NCI-H748 treated with DMSO at 0.1 percent for 48 hours (cell line): ENCODE data around the gene BRSK2.
"Not testable (repeated sequence)": the region's sequence is repeated elsewhere in the genome, so short reads cannot be mapped to it uniquely, and the experiment has no call there.

Experiments used
- DNase-seq: peaks from one replicate; lab custom pipeline; 2025; lab: John Stamatoyannopoulos, UW

The BRSK2 gene

GRCh38 chr11:1409852-1410125 lies 20.1 kb downstream of the BRSK2 start:
- not testable (repeated sequence) for DNase-seq

- DNase-seq, result no peak
Measured at GRCh38 chr11:1410366-1411291, 20.9 kb downstream of the BRSK2 start.

GRCh38 chr11:1411301-1411700 lies 21.6 kb downstream of the BRSK2 start:
- DNase-seq, result no peak

GRCh38 chr11:1411739-1412138 lies 22.0 kb downstream of the BRSK2 start:
- not testable (repeated sequence) for DNase-seq

- DNase-seq, result no peak
Measured at GRCh38 chr11:1412377-1413095, 22.8 kb downstream of the BRSK2 start.

GRCh38 chr11:1414650-1415049 lies 24.9 kb downstream of the BRSK2 start:
- no peak for DNase-seq

GRCh38 chr11:1415631-1416030 lies 25.9 kb downstream of the BRSK2 start:
- no peak for DNase-seq

GRCh38 chr11:1418192-1418795 lies 28.6 kb downstream of the BRSK2 start:
- DNase-seq, result not testable (repeated sequence)

GRCh38 chr11:1419811-1420210 lies 30.1 kb downstream of the BRSK2 start:
- DNase-seq, result no peak

- no peak for DNase-seq
Measured at GRCh38 chr11:1421291-1421690, 31.6 kb downstream of the BRSK2 start.

GRCh38 chr11:1422481-1422880 lies 32.7 kb downstream of the BRSK2 start:
- no peak for DNase-seq

- no peak for DNase-seq
Measured at GRCh38 chr11:1422981-1423380, 33.2 kb downstream of the BRSK2 start.

- DNase-seq, result not testable (repeated sequence)
Measured at GRCh38 chr11:1423406-1423805, 33.7 kb downstream of the BRSK2 start.

GRCh38 chr11:1425006-1425405 lies 35.3 kb downstream of the BRSK2 start:
- no peak for DNase-seq

GRCh38 chr11:1425439-1425838 lies 35.7 kb downstream of the BRSK2 start:
- DNase-seq, result no peak

- no peak for DNase-seq
Measured at GRCh38 chr11:1428762-1429316, 39.1 kb downstream of the BRSK2 start.

GRCh38 chr11:1433568-1433967 lies 43.8 kb downstream of the BRSK2 start:
- DNase-seq, result no peak

GRCh38 chr11:1433977-1434640 lies 44.4 kb downstream of the BRSK2 start:
- DNase-seq, result no peak

GRCh38 chr11:1435479-1435819 lies 45.7 kb downstream of the BRSK2 start:
- DNase-seq, result not testable (repeated sequence)

GRCh38 chr11:1435820-1436467 lies 46.2 kb downstream of the BRSK2 start:
- DNase-seq, result no peak

- no peak for DNase-seq
Measured at GRCh38 chr11:1436468-1437039, 46.8 kb downstream of the BRSK2 start.
